HFFc6 (cell line): ENCODE results near the gene ARF6. TPM values are rescaled to one million over a fixed set of nuclear protein-coding genes. Genes with fewer than 3 reads are reported as not detected.
A peak's percentile ranks its signal among the peaks of the same experiment; 100 is the strongest.
"Not testable (repeated sequence)": the region's sequence is repeated elsewhere in the genome, so short reads cannot be mapped to it uniquely, and the experiment has no call there.

Source experiments
- DNase-seq: peaks from one replicate; pipeline ENCODE4 v3.0.0-alpha.2; 2018
- H3K27ac Mint-ChIP-seq: 2 replicates; pipeline ENCODE4 v1.8.0; 2020; ENCODE audit warnings: mild to moderate bottlenecking, mixed read lengths
- H3K27me3 Mint-ChIP-seq: 2 replicates; pipeline ENCODE4 v1.8.0; 2021; ENCODE audit warnings: mild to moderate bottlenecking, moderate library complexity, mixed read lengths; ENCODE audit not compliant: insufficient read depth
- H3K36me3 Mint-ChIP-seq: 2 replicates; pipeline ENCODE4 v1.8.0; 2021; ENCODE audit warnings: low read depth, mixed read lengths
- H3K4me1 Mint-ChIP-seq: 2 replicates; pipeline ENCODE4 v1.8.0; 2020; ENCODE audit warnings: low read depth, mixed read lengths
- H3K4me3 Mint-ChIP-seq: 2 replicates; pipeline ENCODE4 v1.8.0; 2020; ENCODE audit warnings: mild to moderate bottlenecking, moderate library complexity, mixed read lengths
- H3K9me3 Mint-ChIP-seq: 2 replicates; pipeline ENCODE4 v1.8.0; 2020; ENCODE audit warnings: mild to moderate bottlenecking, mixed read lengths
- CTCF ChIP-seq: fragments of 200-600 bp; sonication (generic); IDR thresholded peaks from 2 replicates; pipeline ENCODE4 v1.5.0; 2021; ENCODE audit warnings: antibody characterized with exemption, mild to moderate bottlenecking
- total RNA-seq, 6 experiments: library from RNA; stranded (reverse); fragmentation: NEBNext Ultra II Directional; extraction: Animal tissue kit (Norgen Biotek cat#: 25700); gene quantifications; 2 replicates in 1 of 6; 3 replicates in 5 of 6; pipeline ENCODE4 v1.2.3, GENCODE V29; 2021

The ARF6 gene
- total RNA-seq, 6 experiments from 2014 or later: 92.2 to 111 (median 94.7) TPM

DNA sequence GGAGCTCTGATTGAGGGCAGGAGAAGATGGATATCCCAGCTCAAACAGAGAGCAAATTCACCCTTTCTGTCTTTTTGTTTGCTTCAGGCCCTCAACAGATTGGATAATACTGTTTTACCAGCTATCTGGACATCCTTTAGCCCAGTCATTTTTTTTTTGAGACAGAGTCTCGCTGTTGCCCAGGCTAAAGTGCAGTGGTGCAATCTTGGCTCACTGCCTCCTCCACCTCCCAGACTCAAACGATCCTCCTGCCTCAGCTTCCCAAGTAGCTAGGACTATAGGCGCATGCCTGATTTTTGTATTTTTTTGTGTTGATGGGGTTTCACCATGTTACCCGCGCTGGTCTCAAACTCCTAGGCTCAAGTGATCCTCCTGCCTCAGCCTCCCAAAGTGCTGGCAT lies 40.8 kb downstream of the ARF6 start:
- Mint-ChIP-seq H3K27me3 (no peaks in the 10 kb centered on the region; the same call in 1 of the 2 replicates), H3K9me3 (peaks cover 13% of the 10 kb centered on the region), H3K27ac (no peak overlapping the region), H3K4me1 (peaks cover 19% of the 10 kb centered on the region), H3K36me3 (peaks cover 13% of the 10 kb centered on the region), H3K4me3 (no peak overlapping the region)
- no peak for DNase-seq
- no peak for TF ChIP-seq CTCF

GRCh38 chr14:49934646-49935045 lies 41.8 kb downstream of the ARF6 start:
- Mint-ChIP-seq H3K27me3 (no peaks in the 10 kb centered on the region; the same call in 1 of the 2 replicates), H3K27ac (no peak overlapping the region), H3K4me1 (peaks cover 19% of the 10 kb centered on the region), H3K9me3 (peaks cover 17% of the 10 kb centered on the region), H3K4me3 (no peak overlapping the region), H3K36me3 (peaks cover 18% of the 10 kb centered on the region)
- no peak for TF ChIP-seq CTCF
- no peak for DNase-seq

GRCh38 chr14:49935526-49935925 lies 42.6 kb downstream of the ARF6 start:
- no peak overlapping the region for H3K27ac Mint-ChIP-seq
- no peak for DNase-seq
- no peak overlapping the region for H3K4me3 Mint-ChIP-seq
- H3K9me3 Mint-ChIP-seq: peaks cover 17% of the 10 kb centered on the region
- peaks cover 23% of the 10 kb centered on the region for H3K4me1 Mint-ChIP-seq
- TF ChIP-seq CTCF: no peak
- H3K27me3 Mint-ChIP-seq: no peaks in the 10 kb centered on the region; the same call in 1 of the 2 replicates
- H3K36me3 Mint-ChIP-seq: peaks cover 18% of the 10 kb centered on the region

GRCh38 chr14:49936246-49936645 lies 43.4 kb downstream of the ARF6 start:
- not testable (repeated sequence) for H3K4me3 Mint-ChIP-seq, H3K27me3 Mint-ChIP-seq, DNase-seq, H3K27ac Mint-ChIP-seq
- H3K4me1 Mint-ChIP-seq: peaks cover 27% of the 10 kb centered on the region
- H3K9me3 Mint-ChIP-seq: peaks cover 17% of the 10 kb centered on the region
- H3K36me3 Mint-ChIP-seq: peaks cover 18% of the 10 kb centered on the region

DNA sequence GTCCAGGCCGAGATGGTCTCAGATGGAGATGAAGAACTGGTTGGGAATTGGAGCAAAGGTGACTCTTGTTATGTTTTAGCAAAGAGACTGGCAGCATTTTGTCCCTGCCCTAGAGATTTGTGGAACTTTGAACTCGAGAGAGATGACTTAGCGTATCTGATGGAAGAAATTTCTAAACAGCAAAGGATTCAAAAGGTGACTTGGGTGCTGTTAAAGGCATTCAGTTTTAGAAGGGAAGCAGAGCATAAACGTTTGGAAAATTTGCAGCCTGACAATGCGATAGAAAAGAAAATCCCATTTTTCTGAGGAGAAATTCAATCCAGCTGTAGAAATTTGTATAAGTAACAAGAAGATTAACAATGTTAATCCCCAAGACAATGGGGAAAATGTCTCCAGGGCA lies 44.0 kb downstream of the ARF6 start:
- peaks cover 27% of the 10 kb centered on the region for H3K4me1 Mint-ChIP-seq
- DNase-seq, H3K27me3 Mint-ChIP-seq, H3K4me3 Mint-ChIP-seq, H3K27ac Mint-ChIP-seq: not testable (repeated sequence)
- peaks cover 17% of the 10 kb centered on the region for H3K9me3 Mint-ChIP-seq
- H3K36me3 Mint-ChIP-seq: peaks cover 18% of the 10 kb centered on the region

GRCh38 chr14:49939215-49939614 lies 46.3 kb downstream of the ARF6 start:
- peaks cover 18% of the 10 kb centered on the region for H3K36me3 Mint-ChIP-seq
- H3K27me3 Mint-ChIP-seq, H3K27ac Mint-ChIP-seq, H3K4me3 Mint-ChIP-seq, DNase-seq: not testable (repeated sequence)
- H3K4me1 Mint-ChIP-seq: peaks cover 24% of the 10 kb centered on the region
- peaks cover 17% of the 10 kb centered on the region for H3K9me3 Mint-ChIP-seq

GRCh38 chr14:49939884-49940510 lies 47.1 kb downstream of the ARF6 start:
- Mint-ChIP-seq H3K27me3 (no peaks in the 10 kb centered on the region; the same call in 1 of the 2 replicates), H3K4me3 (no peak overlapping the region), H3K27ac (peak overlapping the region; percentile 35; the same call in 1 of the 2 replicates), H3K36me3 (peaks cover 18% of the 10 kb centered on the region), H3K4me1 (peaks cover 18% of the 10 kb centered on the region), H3K9me3 (peaks cover 17% of the 10 kb centered on the region)
- DNase-seq: no peak
- TF ChIP-seq CTCF: no peak
